Measurements from ENCODE around the gene D2HGDH. TPM values are rescaled to one million over a fixed set of nuclear protein-coding genes. Genes with fewer than 3 reads are reported as not detected.

Gene D2HGDH
- total and polyA plus RNA-seq, 2 of the 8 experiments (the other 6 are each of a cell fraction or from before 2014, with no cell fraction given), result 3.4 to 8.1 TPM

GRCh38 chr2:241811201-241811951, 76.9 kb downstream of the D2HGDH start:
- Histone ChIP-seq H2BK12ac (ENCODE audit: low read depth, low read length) (no peak overlapping the region), H3K23me2 (ENCODE audit: low read depth, low read length) (no peaks in the 10 kb centered on the region), H2BK15ac (ENCODE audit: low read length) (no peak overlapping the region), H3K36me3 (ENCODE audit: control insufficient read depth in 2 of 4, insufficient read depth in 4 of 4, low read length in 3 of 4) (no peaks in the 10 kb centered on the region), H2AFZ (ENCODE audit: low read length) (no peak overlapping the region), H3K4me3 (ENCODE audit: extremely low read depth in 1 of 4, insufficient read depth in 2 of 4, low read depth in 3 of 4, low read length in 4 of 4) (no peak overlapping the region), H3K14ac (ENCODE audit: insufficient read length) (no peak overlapping the region), H2AK5ac (ENCODE audit: low read depth, low read length) (no peak overlapping the region), H3K4ac (replicated peaks; ENCODE audit: insufficient read length, low read depth, low read length) (no peak overlapping the region), H3K9ac (replicated peaks in 1 of 4; ENCODE audit: extremely low read depth in 1 of 4, low read depth in 3 of 4, low read length in 3 of 4) (no peak overlapping the region), H4K8ac (ENCODE audit: extremely low read depth, insufficient read depth, low read length) (no peak overlapping the region; the same call in 1 of the 2 replicates), H2BK20ac (ENCODE audit: low read length) (no peak overlapping the region), H4K20me1 (replicated peaks in 1 of 2; ENCODE audit: control insufficient read depth in 1 of 2, insufficient read depth in 2 of 2, low read length in 2 of 2) (no peaks in the 10 kb centered on the region), H4K5ac (ENCODE audit: insufficient read length, low read depth, low read length) (no peak overlapping the region), H3K56ac (replicated peaks; ENCODE audit: insufficient read length, low read depth, low read length) (no peak overlapping the region), H3K9me3 (ENCODE audit: insufficient read depth in 2 of 2, low read depth in 1 of 2, low read length in 1 of 2) (no peaks in the 10 kb centered on the region), H3K4me2 (ENCODE audit: insufficient read depth in 1 of 2, low read depth in 2 of 2, low read length in 2 of 2) (no peak overlapping the region), H3K27me3 (replicated peaks in 1 of 4; ENCODE audit: control insufficient read depth in 3 of 4, extremely low read depth in 1 of 4, insufficient read depth in 3 of 4, low read length in 3 of 4) (no peaks in the 10 kb centered on the region; a peak in 3 of 7 replicates), H2BK5ac (ENCODE audit: low read depth, low read length) (no peak overlapping the region), H3K4me1 (replicated peaks in 1 of 4; ENCODE audit: control insufficient read depth in 3 of 4, insufficient read depth in 4 of 4, low read length in 3 of 4) (peaks cover 0 to 9% (median 4%) of the 10 kb centered on the region in 4 experiments; a peak in 5 of 7 replicates), H2BK120ac (replicated peaks; ENCODE audit: low read depth, low read length) (no peak overlapping the region), H3K27ac (ENCODE audit: low read depth, low read length) (no peak overlapping the region), H3K18ac (ENCODE audit: extremely low read depth, low read length) (no peak overlapping the region; the same call in 1 of the 2 replicates), H3K23ac (ENCODE audit: insufficient read length) (no peak overlapping the region), H4K91ac (replicated peaks; ENCODE audit: insufficient read length, low read length) (no peak overlapping the region), H3K79me2 (ENCODE audit: control insufficient read depth in 1 of 2, insufficient read depth in 2 of 2, low read length in 2 of 2) (no peaks in the 10 kb centered on the region), H3K79me1 (ENCODE audit: low read depth, low read length) (no peaks in the 10 kb centered on the region)
- ChIA-PET CTCF (ENCODE audit: partially characterized antibody) (interaction anchor here (1.6 kb wide), 1 partner anchor 67 kb away, joined by 3 read pairs; no protein-coding TSS in a partner anchor), POLR2A (ENCODE audit: partially characterized antibody) (interaction anchor here (3.0 kb wide), 1 partner anchor 109 kb away, joined by 11 read pairs; the partner anchor contains the start of gene ING5)
- 85% methylated on average over 23 of the region's 27 CpGs; no CpG with 5 or more reads in 1 of the 2 experiments for WGBS, 2 experiments (ENCODE audit: extremely low coverage in 1 of 2, insufficient coverage in 1 of 2, insufficient read length in 1 of 2, insufficient replicate concordance in 2 of 2, low coverage in 1 of 2, low lambda C conversion rate in 2 of 2, missing lambda C conversion rate in 1 of 2)
- FAIRE-seq, result no peak
- DNase-seq (ENCODE audit: low read depth in 1 of 2, low spot score in 2 of 2), result no peak
- TF ChIP-seq MAFK (IDR thresholded peaks at IDR 0.05; ENCODE audit: low read depth, low read length) (no peak), PHF8 (conservative IDR thresholded peaks at IDR 0.05; ENCODE audit: low read depth, low read length) (no peak), TCF12 (IDR thresholded peaks at IDR 0.05; ENCODE audit: low read depth, low read length) (no peak), E2F6 (IDR thresholded peaks at IDR 0.05) (no peak), NANOG (IDR thresholded peaks at IDR 0.05; ENCODE audit: insufficient read depth, low read depth, low read length, poor library complexity, severe bottlenecking) (no peak), EGR1 (IDR thresholded peaks at IDR 0.05; ENCODE audit: borderline replicate concordance, low read depth, low read length) (no peak), GTF2F1 (IDR thresholded peaks at IDR 0.05; ENCODE audit: borderline replicate concordance, low read depth, low read length) (no peak), SIX5 (IDR thresholded peaks at IDR 0.05; ENCODE audit: low read depth, low read length) (no peak), KDM5A (IDR thresholded peaks at IDR 0.05; ENCODE audit: low read length) (no peak), POLR2AphosphoS5 (IDR thresholded peaks at IDR 0.05; ENCODE audit: low read depth, low read length) (no peak), EZH2 (IDR thresholded peaks at IDR 0.05; ENCODE audit: low read depth, low read length, severe bottlenecking) (no peak), CHD2 (IDR thresholded peaks at IDR 0.05; ENCODE audit: low read length) (no peak), TBP (IDR thresholded peaks at IDR 0.05; ENCODE audit: low read depth, low read length) (no peak)
